Endothelial cell of umbilical vein (primary cell): ENCODE results near the gene ZNF764. TPM values are rescaled to one million over a fixed set of nuclear protein-coding genes. Genes with fewer than 3 reads are reported as not detected.
"Not testable (repeated sequence)": the region's sequence is repeated elsewhere in the genome, so short reads cannot be mapped to it uniquely, and the experiment has no call there.

Source experiments
- BruUV-seq: library from RNA; stranded (reverse); fragments of 400-500 nt; replicated peaks from 2 replicates; lab custom pipeline; 2021; lab: Mats Ljungman, UMichigan
- CTCF ChIA-PET: fragments of 300-600, 350-600 bp; sonication (Branson Sonifier 250); formaldehyde crosslinking; loops from one replicate; lab custom pipeline; 2021; ENCODE audit warnings: antibody characterized with exemption, inconsistent platforms; lab: Charles Lee
- POLR2A ChIA-PET: fragments of 300-600, 350-600 bp; sonication (Branson Sonifier 250); formaldehyde crosslinking; loops from one replicate; lab custom pipeline; 2021; ENCODE audit warnings: antibody characterized with exemption, inconsistent platforms; lab: Charles Lee
- DNase-seq: peaks from one replicate; pipeline ENCODE4 v3.0.0-alpha.2; 2011; ENCODE audit warnings: low read depth, low spot score
- FAIRE-seq: peaks from 2 replicates; lab custom pipeline; 2011; peaks lifted over from hg19 to GRCh38; lab: Jason Lieb, UNC
- H2AFZ ChIP-seq: 2 replicates; pipeline ENCODE4 v1.6.0; 2012; ENCODE audit warnings: low read depth, low read length, control low read depth, inconsistent platforms
- H3K27ac ChIP-seq: 2 replicates; pipeline ENCODE4 v1.5.1; 2011; ENCODE audit warnings: low read depth, mild to moderate bottlenecking, control low read depth, low read length, moderate library complexity; ENCODE audit not compliant: insufficient read depth
- H3K27me3 ChIP-seq, 2 experiments: 2 replicates each; pipeline versions ENCODE4 v1.6.0 to v1.6.1; 2011; ENCODE audit warnings: low read length in 2 of 2, mixed read lengths in 1 of 2; ENCODE audit not compliant: control insufficient read depth in 2 of 2, insufficient read depth in 2 of 2
- H3K36me3 ChIP-seq, 2 experiments: 2 replicates in 1 of 2; 3 replicates in 1 of 2; pipeline ENCODE4 v1.5.1; 2011; ENCODE audit warnings: low read length in 2 of 2, mild to moderate bottlenecking in 1 of 2, moderate library complexity in 1 of 2; ENCODE audit not compliant: control insufficient read depth in 2 of 2, insufficient read depth in 2 of 2; ENCODE audit errors: extremely low read depth in 1 of 2
- H3K4me1 ChIP-seq: 3 replicates; pipeline ENCODE4 v1.5.1; 2011; ENCODE audit warnings: mild to moderate bottlenecking, low read length; ENCODE audit not compliant: control insufficient read depth, insufficient read depth; ENCODE audit errors: extremely low read depth
- H3K4me2 ChIP-seq: 2 replicates; pipeline ENCODE4 v1.6.1; 2011; ENCODE audit warnings: low read length, control low read depth, mixed read lengths; ENCODE audit not compliant: insufficient read depth
- H3K4me3 ChIP-seq, 3 experiments: fragments of 200-600 bp in 1 of 3; sonication (generic), shearing (Covaris generic) in 1 of 3; replicated peaks in 1 of 3; 2 replicates each; pipeline ENCODE4 v1.5.1; 2011 to 2016; ENCODE audit warnings: control low read depth in 3 of 3, low read length in 3 of 3, mild to moderate bottlenecking in 2 of 3, inconsistent platforms in 1 of 3, low read depth in 1 of 3, moderate library complexity in 1 of 3; ENCODE audit not compliant: insufficient read depth in 1 of 3
- H3K79me2 ChIP-seq: 2 replicates; pipeline ENCODE4 v1.6.0; 2012; ENCODE audit warnings: low read length, inconsistent platforms; ENCODE audit not compliant: control insufficient read depth, insufficient read depth
- H3K9ac ChIP-seq: replicated peaks from 2 replicates; pipeline ENCODE3; 2011; ENCODE audit warnings: low read length, control low read depth; ENCODE audit not compliant: insufficient read depth; ENCODE audit errors: extremely low read depth
- H3K9me1 ChIP-seq: replicated peaks from 3 replicates; pipeline ENCODE4 v1.6.0; 2011; ENCODE audit warnings: mild to moderate bottlenecking, low read length; ENCODE audit not compliant: control insufficient read depth, insufficient read depth; ENCODE audit errors: extremely low read depth
- H3K9me3 ChIP-seq: replicated peaks from 2 replicates; pipeline ENCODE4 v1.5.1; 2012; ENCODE audit warnings: low read length, inconsistent platforms; ENCODE audit not compliant: control insufficient read depth, insufficient read depth
- H4K20me1 ChIP-seq: replicated peaks from 2 replicates; pipeline ENCODE3; 2011; ENCODE audit warnings: mild to moderate bottlenecking, low read length; ENCODE audit not compliant: control insufficient read depth, insufficient read depth; ENCODE audit errors: extremely low read depth
- CTCF ChIP-seq, 2 donors: IDR thresholded peaks; 1 replicate in 1 of 2; 2 replicates in 1 of 2; pipeline ENCODE4 v1.5.1; 2011; ENCODE audit warnings: low read length in 2 of 2, mild to moderate bottlenecking in 2 of 2, moderate library complexity in 2 of 2, control low read depth in 1 of 2, inconsistent platforms in 1 of 2, low read depth in 1 of 2; ENCODE audit not compliant: insufficient read depth in 1 of 2; ENCODE audit errors: extremely low read depth in 1 of 2
- EZH2 ChIP-seq: IDR thresholded peaks from 2 replicates; pipeline ENCODE4 v1.6.1; 2012; ENCODE audit warnings: borderline replicate concordance, low read depth, mild to moderate bottlenecking, moderate library complexity, low read length, inconsistent platforms; ENCODE audit not compliant: severe bottlenecking
- FOS ChIP-seq: IDR thresholded peaks from 2 replicates; pipeline ENCODE4 v1.6.1; 2011; ENCODE audit warnings: mild to moderate bottlenecking, low read length, moderate library complexity, borderline replicate concordance; ENCODE audit not compliant: insufficient read depth
- JUN ChIP-seq: IDR thresholded peaks from 2 replicates; pipeline ENCODE4 v1.6.1; 2011; ENCODE audit warnings: borderline replicate concordance, low read depth; ENCODE audit not compliant: insufficient read length, insufficient read depth
- MYC ChIP-seq: IDR thresholded peaks from one replicate; pipeline ENCODE4 v1.6.1; 2011; ENCODE audit warnings: mild to moderate bottlenecking, low read depth, low read length
- POLR2A ChIP-seq: IDR thresholded peaks from 2 replicates; pipeline ENCODE4 v1.6.1; 2012; ENCODE audit warnings: low read depth, mild to moderate bottlenecking, control low read depth, low read length
- POLR2AphosphoS5 ChIP-seq: IDR thresholded peaks from 2 replicates; pipeline ENCODE4 v1.6.1; 2012; ENCODE audit warnings: low read depth, mild to moderate bottlenecking, control low read depth, low read length, moderate library complexity; ENCODE audit not compliant: insufficient read depth
- dilution Hi-C: fragments of 300-500 bp; cut with MboI; formaldehyde crosslinking; loops from one replicate; pipeline ENCODE4 v1.15.0; 2019; ENCODE audit warnings: low sequenced_read_pairs; ENCODE audit not compliant: extremely low pct_ligation_motif_present
- intact Hi-C: fragments of 100-400 bp; cut with micrococcal nuclease; formaldehyde crosslinking; loops from one replicate; pipeline ENCODE4 v1.10.0; 2022
- polyA plus RNA-seq, 4 experiments: library from polyadenylated mRNA; depleted of rRNA in 3 of 4; stranded (reverse) in 3 of 4; unstranded in 1 of 4; fragments of >200 nt; gene quantifications; 2 replicates each; pipeline versions ENCODE4 v1.2.1 to v1.2.3, GENCODE V29; 2011 to 2012; ENCODE audit warnings: missing spikeins in 1 of 4
- total RNA-seq: library from RNA; stranded (reverse); gene quantifications from 2 replicates; pipeline ENCODE4 v1.2.3, GENCODE V29; 2021

ZNF764 gene
- total and polyA plus RNA-seq, 2 donors (not counting 3 experiments of a cell fraction or from before 2014, with no cell fraction given) = 5.0 to 12.1 TPM

GRCh38 chr16:30536391-30537024 is 21.7 kb downstream of the ZNF764 start:
- H3K4me2 ChIP-seq, H4K20me1 ChIP-seq, dilution Hi-C loops: not testable (repeated sequence)

GRCh38 chr16:30535777-30536190 is 22.4 kb downstream of the ZNF764 start:
- BruUV-seq = no TSS peak
- no peaks in the 10 kb centered on the region for H3K9me3 ChIP-seq
- H3K79me2 ChIP-seq = peaks cover 2% of the 10 kb centered on the region
- FAIRE-seq = no peak
- POLR2A ChIA-PET = interaction anchor here (1.8 kb wide), 1 partner anchor 22 kb away, joined by 13 read pairs; the partner anchor contains the start of gene ZNF764
- intact Hi-C loops = loop anchor here (1.0 to 2.0 kb wide), 2 partner anchors 23 to 91 kb away; partner anchors contain the start of genes SEPHS2 and ZNF764
- no peak overlapping the region for H3K27ac ChIP-seq
- peak; percentile 69 for DNase-seq
- peaks cover 14% of the 10 kb centered on the region for H3K4me1 ChIP-seq
- peak overlapping the region; percentile 78 for H3K4me2 ChIP-seq
- no peaks in the 10 kb centered on the region for H3K27me3 ChIP-seq
- no peaks in the 10 kb centered on the region for H4K20me1 ChIP-seq
- H3K9me1 ChIP-seq = no peaks in the 10 kb centered on the region
- TF ChIP-seq MYC (no peak), EZH2 (no peak), POLR2A (no peak), FOS (no peak), POLR2AphosphoS5 (no peak), CTCF (IDR thresholded peaks at IDR 0.05; ENCODE audit: extremely low read depth in 1 of 2, insufficient read depth in 1 of 2, low read depth in 1 of 2, low read length in 2 of 2) (peak; percentile 40 to 77), JUN (no peak)
- H3K9ac ChIP-seq = peak overlapping the region; percentile 90
- H3K4me3 ChIP-seq = peak overlapping the region in 2 of 3 experiments; percentile 67 to 76
- CTCF ChIA-PET = interaction anchor here (0.6 to 2.8 kb wide), 30 partner anchors 8 to 158 kb away, joined by 3 to 30 read pairs (median 4); partner anchors contain the start of genes DCTPP1, ZNF48, ZNF688 and ZNF689
- dilution Hi-C loops = no loop called here
- peak overlapping the region; percentile 98 for H2AFZ ChIP-seq
- H3K36me3 ChIP-seq = peaks cover 0 to 2% of the 10 kb centered on the region in 2 experiments

More at GRCh38 chr16:30536391-30537024, 21.7 kb downstream of the ZNF764 start:
- H3K9me1 ChIP-seq, H3K36me3 ChIP-seq, FAIRE-seq, DNase-seq, H3K4me3 ChIP-seq, BruUV-seq, POLR2A ChIA-PET, H3K27me3 ChIP-seq, H3K9ac ChIP-seq, H3K27ac ChIP-seq, H2AFZ ChIP-seq, H3K9me3 ChIP-seq, H3K79me2 ChIP-seq, intact Hi-C loops: not testable (repeated sequence)
- CTCF ChIA-PET = interaction anchor here (0.6 to 2.8 kb wide), 15 partner anchors 9 to 142 kb away, joined by 3 to 30 read pairs (median 6); partner anchors contain the start of genes DCTPP1, ZNF48, ZNF689 and ZNF764
- peaks cover 19% of the 10 kb centered on the region for H3K4me1 ChIP-seq
